HepG2 (cell line): ENCODE results near the gene PCED1B. TPM values are rescaled to one million over a fixed set of nuclear protein-coding genes. Genes with fewer than 3 reads are reported as not detected.

Experiments
- ATAC-seq: fragments of 200-7000 bp; cut with Tn5 transposase; 3 replicates; pipeline ENCODE4 v1.9.1; 2020; ENCODE audit warnings: mild to moderate bottlenecking, moderate library complexity
- BruUV-seq: library from RNA; stranded (reverse); fragments of 400-500 nt; replicated peaks from 2 replicates; lab custom pipeline; 2021; lab: Mats Ljungman, UMichigan
- CTCF ChIA-PET: fragments of 300-600 bp; formaldehyde crosslinking; extraction: SDS; loops from one replicate; lab custom pipeline; 2021; ENCODE audit warnings: low total read pairs, inconsistent platforms, low intra/inter-chr PET ratio; lab: Yijun Ruan, JAX
- POLR2A ChIA-PET: fragments of 350-600 bp; sonication (Branson Sonifier 250); formaldehyde crosslinking; loops from one replicate; lab custom pipeline; 2020; ENCODE audit warnings: antibody characterized with exemption, inconsistent platforms; lab: Yijun Ruan, JAX
- DNase-seq: peaks from one replicate; pipeline ENCODE4 v3.0.0-alpha.2; 2015; ENCODE audit warnings: low spot score
- FAIRE-seq: peaks from 3 replicates; lab custom pipeline; 2011; peaks lifted over from hg19 to GRCh38; lab: Jason Lieb, UNC
- H2AFZ ChIP-seq: one replicate; pipeline ENCODE4 v1.6.1; 2011; ENCODE audit warnings: low read length, inconsistent platforms
- H3K27ac ChIP-seq: fragments of 300-600 bp; 3 replicates; pipeline ENCODE4 v1.8.0; 2011; ENCODE audit warnings: mixed run types, mild to moderate bottlenecking, mixed read lengths, low read length, inconsistent platforms; ENCODE audit not compliant: insufficient read depth; ENCODE audit errors: extremely low read length
- H3K27me3 ChIP-seq, 2 experiments: fragments of 200-600 bp in 1 of 2; 2 replicates in 1 of 2; 3 replicates in 1 of 2; pipeline versions ENCODE4 v1.6.0 to v1.8.0; 2011; ENCODE audit warnings: low read length in 2 of 2, mild to moderate bottlenecking in 2 of 2, moderate library complexity in 2 of 2, inconsistent platforms in 1 of 2; ENCODE audit not compliant: insufficient read depth in 2 of 2, control insufficient read depth in 1 of 2
- H3K36me3 ChIP-seq, 2 experiments: fragments of 200-600 bp in 1 of 2; replicated peaks in 1 of 2; 2 replicates in 1 of 2; 3 replicates in 1 of 2; pipeline versions ENCODE4 v1.5.1 to v1.8.0; 2011; ENCODE audit warnings: low read length in 2 of 2, inconsistent platforms in 1 of 2; ENCODE audit not compliant: insufficient read depth in 2 of 2, control insufficient read depth in 1 of 2
- H3K4me1 ChIP-seq: 2 replicates; pipeline ENCODE4 v1.5.1; 2012; ENCODE audit warnings: low read length, inconsistent platforms; ENCODE audit not compliant: insufficient read depth
- H3K4me2 ChIP-seq: 2 replicates; pipeline ENCODE4 v1.6.0; 2011; ENCODE audit warnings: low read depth, low read length, inconsistent platforms
- H3K4me3 ChIP-seq, 3 experiments: fragments of 200-600 bp in 1 of 3; sonication (generic), shearing (Covaris generic) in 1 of 3; replicated peaks in 1 of 3; 2 replicates each; pipeline ENCODE4 v1.5.1; 2011 to 2016; ENCODE audit warnings: low read length in 3 of 3, inconsistent platforms in 2 of 3, low read depth in 2 of 3, mild to moderate bottlenecking in 2 of 3, control low read depth in 1 of 3, mixed read lengths in 1 of 3; ENCODE audit not compliant: insufficient read depth in 1 of 3
- H3K79me2 ChIP-seq: one replicate; pipeline ENCODE4 v1.6.1; 2011; ENCODE audit warnings: low read length, inconsistent platforms; ENCODE audit not compliant: insufficient read depth
- H3K9ac ChIP-seq: 2 replicates; pipeline ENCODE4 v1.6.0; 2011; ENCODE audit warnings: mild to moderate bottlenecking, low read depth, low read length, inconsistent platforms; ENCODE audit not compliant: insufficient read depth
- H3K9me3 ChIP-seq: 2 replicates; pipeline ENCODE4 v1.5.1; 2012; ENCODE audit warnings: mild to moderate bottlenecking, low read length
- H4K20me1 ChIP-seq: 2 replicates; pipeline ENCODE4 v1.6.0; 2011; ENCODE audit warnings: inconsistent platforms, mild to moderate bottlenecking, low read length, moderate library complexity; ENCODE audit not compliant: insufficient read depth
- DMAP1 ChIP-seq: IDR thresholded peaks from 2 replicates; pipeline ENCODE4 v1.6.1; 2016
- KDM3A ChIP-seq: IDR thresholded peaks from 2 replicates; pipeline ENCODE4 v1.6.1; 2018; ENCODE audit warnings: low read depth, missing compliant biosample characterization
- NR2F6 ChIP-seq, 2 experiments: IDR thresholded peaks; 2 replicates each; pipeline ENCODE4 v1.6.1; 2016; ENCODE audit warnings: antibody characterized with exemption in 1 of 2, mild to moderate bottlenecking in 1 of 2
- PAWR ChIP-seq: sonication (generic); formaldehyde crosslinking; IDR thresholded peaks from 2 replicates; pipeline ENCODE4 v1.4.0; 2020; ENCODE audit warnings: missing genetic modification reagents, mild to moderate bottlenecking, borderline replicate concordance
- TRIM24 ChIP-seq: sonication (generic); formaldehyde crosslinking; IDR thresholded peaks from 2 replicates; pipeline ENCODE4 v1.8.0; 2022; ENCODE audit warnings: mild to moderate bottlenecking, missing genetic modification reagents
- ZBTB10 ChIP-seq: sonication (generic); formaldehyde crosslinking; IDR thresholded peaks from 2 replicates; pipeline ENCODE4 v1.4.0; 2020; ENCODE audit warnings: missing genetic modification reagents, borderline replicate concordance
- ZNF24 ChIP-seq: fragments of 450-650 bp; IDR thresholded peaks from 2 replicates; pipeline ENCODE4 v1.6.1; 2017; ENCODE audit warnings: antibody characterized with exemption, mild to moderate bottlenecking
- ZNF446 ChIP-seq: sonication (generic); formaldehyde crosslinking; IDR thresholded peaks from 2 replicates; pipeline ENCODE4 v1.5.0; 2020; ENCODE audit warnings: mild to moderate bottlenecking, missing genetic modification reagents
- WGBS: methylation state at CpG from one replicate; pipeline ENCODE4 v1.1.6; 2017; ENCODE audit warnings: low lambda C conversion rate; 5-methylcytosine and 5-hydroxymethylcytosine counted together
- in situ Hi-C: cut with HindIII; loops from 2 replicates; pipeline ENCODE4 v1.10.0; 2017; ENCODE audit warnings: low pct_unique_long_range_greater_than_20kb; ENCODE audit not compliant: extremely low pct_ligation_motif_present
- intact Hi-C: fragments of 100-400 bp; cut with micrococcal nuclease; formaldehyde crosslinking; loops from one replicate; pipeline ENCODE4 v1.10.0; 2022; ENCODE audit not compliant: unreplicated experiment
- polyA plus RNA-seq, 8 experiments: library from polyadenylated mRNA; depleted of rRNA in 3 of 8; stranded (reverse) in 7 of 8; unstranded in 1 of 8; fragments of >200 nt; fragmentation: Illumina TruSeq in 4 of 8; extraction: Trizol in 4 of 8; gene quantifications; 2 replicates each; pipeline versions ENCODE4 v1.2.1 to v1.2.3, GENCODE V29; 2011 to 2016; ENCODE audit warnings: low read depth in 4 of 8, missing spikeins in 1 of 8, mixed read lengths in 1 of 8; ENCODE audit not compliant: insufficient read depth in 1 of 8
- total RNA-seq, 5 experiments: library from RNA; depleted of rRNA; stranded (reverse); fragments of >200 nt; fragmentation: Illumina TruSeq; extraction: Trizol; gene quantifications; 2 replicates each; pipeline ENCODE4 v1.2.3, GENCODE V29; 2016; ENCODE audit warnings: low read depth in 1 of 5
- TF ChIP-seq, protein P1 (sequence below): sonication (generic); formaldehyde crosslinking; IDR thresholded peaks from 2 replicates; pipeline ENCODE4 v1.4.0; 2020; ENCODE audit warnings: mild to moderate bottlenecking, missing genetic modification reagents

Gene PCED1B
- total and polyA plus RNA-seq, 2 of the 13 experiments (the other 11 are each of a cell fraction or from before 2014, with no cell fraction given) = 0.11 to 0.37 TPM

GRCh38 chr12:47231456-47231855 lies 152.0 kb downstream of the PCED1B start:
- ATAC-seq (no peak), DNase-seq (no peak), FAIRE-seq (no peak)
- in situ Hi-C loops (no loop called here), intact Hi-C loops (no loop called here)
- Histone ChIP-seq H3K36me3 (no peaks in the 10 kb centered on the region), H2AFZ (no peak overlapping the region), H3K4me2 (no peak overlapping the region), H3K27me3 (no peaks in the 10 kb centered on the region), H3K9me3 (no peaks in the 10 kb centered on the region), H3K4me3 (no peak overlapping the region), H3K9ac (no peak overlapping the region), H3K27ac (no peak overlapping the region), H3K4me1 (peaks cover 18% of the 10 kb centered on the region), H3K79me2 (no peaks in the 10 kb centered on the region), H4K20me1 (no peaks in the 10 kb centered on the region)
- no peak for TF ChIP-seq DMAP1 (CRISPR knock-in tag)
- no peak for TF ChIP-seq NR2F6 (IDR thresholded peaks at IDR 0.05)
- no peak for TF ChIP-seq NR2F6 (CRISPR knock-in tag; IDR thresholded peaks at IDR 0.05)
- TF ChIP-seq KDM3A (CRISPR knock-in tag) = no peak
- TF ChIP-seq ZNF24 = no peak
- TF ChIP-seq ZNF446 (CRISPR knock-in tag) = no peak
- ChIA-PET CTCF (no interaction called here), POLR2A (no interaction called here)
- WGBS = 71% methylated on average over 7 of the region's 7 CpGs
- BruUV-seq = no TSS peak

- Histone ChIP-seq H3K4me2 (no peak overlapping the region), H3K9ac (no peak overlapping the region), H3K4me3 (no peak overlapping the region), H3K79me2 (no peaks in the 10 kb centered on the region), H3K36me3 (no peaks in the 10 kb centered on the region), H3K9me3 (no peaks in the 10 kb centered on the region), H3K27me3 (no peaks in the 10 kb centered on the region), H4K20me1 (no peaks in the 10 kb centered on the region), H2AFZ (no peak overlapping the region), H3K27ac (no peak overlapping the region), H3K4me1 (no peaks in the 10 kb centered on the region)
- no TSS peak for BruUV-seq
- intact Hi-C loops = no loop called here
- in situ Hi-C loops = no loop called here
- FAIRE-seq (no peak), ATAC-seq (no peak; the same call in 2 of the 3 replicates), DNase-seq (no peak)
- CTCF ChIA-PET = no interaction called here
- 87% methylated on average over 9 of the region's 14 CpGs for WGBS
- POLR2A ChIA-PET = no interaction called here
- TF ChIP-seq PAWR = no peak
- no peak for TF ChIP-seq ZBTB10 (CRISPR knock-in tag)
- TF ChIP-seq, protein P1, sequence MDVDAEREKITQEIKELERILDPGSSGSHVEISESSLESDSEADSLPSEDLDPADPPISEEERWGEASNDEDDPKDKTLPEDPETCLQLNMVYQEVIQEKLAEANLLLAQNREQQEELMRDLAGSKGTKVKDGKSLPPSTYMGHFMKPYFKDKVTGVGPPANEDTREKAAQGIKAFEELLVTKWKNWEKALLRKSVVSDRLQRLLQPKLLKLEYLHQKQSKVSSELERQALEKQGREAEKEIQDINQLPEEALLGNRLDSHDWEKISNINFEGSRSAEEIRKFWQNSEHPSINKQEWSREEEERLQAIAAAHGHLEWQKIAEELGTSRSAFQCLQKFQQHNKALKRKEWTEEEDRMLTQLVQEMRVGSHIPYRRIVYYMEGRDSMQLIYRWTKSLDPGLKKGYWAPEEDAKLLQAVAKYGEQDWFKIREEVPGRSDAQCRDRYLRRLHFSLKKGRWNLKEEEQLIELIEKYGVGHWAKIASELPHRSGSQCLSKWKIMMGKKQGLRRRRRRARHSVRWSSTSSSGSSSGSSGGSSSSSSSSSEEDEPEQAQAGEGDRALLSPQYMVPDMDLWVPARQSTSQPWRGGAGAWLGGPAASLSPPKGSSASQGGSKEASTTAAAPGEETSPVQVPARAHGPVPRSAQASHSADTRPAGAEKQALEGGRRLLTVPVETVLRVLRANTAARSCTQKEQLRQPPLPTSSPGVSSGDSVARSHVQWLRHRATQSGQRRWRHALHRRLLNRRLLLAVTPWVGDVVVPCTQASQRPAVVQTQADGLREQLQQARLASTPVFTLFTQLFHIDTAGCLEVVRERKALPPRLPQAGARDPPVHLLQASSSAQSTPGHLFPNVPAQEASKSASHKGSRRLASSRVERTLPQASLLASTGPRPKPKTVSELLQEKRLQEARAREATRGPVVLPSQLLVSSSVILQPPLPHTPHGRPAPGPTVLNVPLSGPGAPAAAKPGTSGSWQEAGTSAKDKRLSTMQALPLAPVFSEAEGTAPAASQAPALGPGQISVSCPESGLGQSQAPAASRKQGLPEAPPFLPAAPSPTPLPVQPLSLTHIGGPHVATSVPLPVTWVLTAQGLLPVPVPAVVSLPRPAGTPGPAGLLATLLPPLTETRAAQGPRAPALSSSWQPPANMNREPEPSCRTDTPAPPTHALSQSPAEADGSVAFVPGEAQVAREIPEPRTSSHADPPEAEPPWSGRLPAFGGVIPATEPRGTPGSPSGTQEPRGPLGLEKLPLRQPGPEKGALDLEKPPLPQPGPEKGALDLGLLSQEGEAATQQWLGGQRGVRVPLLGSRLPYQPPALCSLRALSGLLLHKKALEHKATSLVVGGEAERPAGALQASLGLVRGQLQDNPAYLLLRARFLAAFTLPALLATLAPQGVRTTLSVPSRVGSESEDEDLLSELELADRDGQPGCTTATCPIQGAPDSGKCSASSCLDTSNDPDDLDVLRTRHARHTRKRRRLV (CRISPR knock-in tag) = no peak
- no peak for TF ChIP-seq TRIM24 (CRISPR knock-in tag)
These were observed 155.2 kb downstream of the PCED1B start for GRCh38 chr12:47234576-47235141.
